Smooth muscle cell (in vitro differentiated cells): Measurements from ENCODE around the gene APCDD1. TPM values are rescaled to one million over a fixed set of nuclear protein-coding genes. Genes with fewer than 3 reads are reported as not detected.

Source experiments
- DNase-seq: peaks from one replicate; lab custom pipeline; 2025; ENCODE audit not compliant: unreplicated experiment; lab: John Stamatoyannopoulos, UW
- H2AFZ ChIP-seq: fragments of 200-600 bp; sonication (generic); 2 replicates; pipeline ENCODE4 v1.6.0; 2016; ENCODE audit warnings: antibody characterized with exemption, low read depth, mild to moderate bottlenecking
- H3F3A ChIP-seq: fragments of 200-600 bp; sonication (generic); 2 replicates; pipeline ENCODE4 v1.6.0; 2017; ENCODE audit warnings: antibody characterized with exemption, low read depth
- H3K27ac ChIP-seq: fragments of 200-600 bp; sonication (generic); 2 replicates; pipeline ENCODE4 v1.5.1; 2016; ENCODE audit warnings: low read depth, mild to moderate bottlenecking
- H3K27me3 ChIP-seq: fragments of 200-600 bp; sonication (generic); 2 replicates; pipeline ENCODE4 v1.6.1; 2016; ENCODE audit warnings: low read depth, mild to moderate bottlenecking
- H3K36me3 ChIP-seq: fragments of 200-600 bp; sonication (generic); 2 replicates; pipeline ENCODE4 v1.5.1; 2016; ENCODE audit warnings: low read depth
- H3K4me1 ChIP-seq: fragments of 200-600 bp; sonication (generic); 2 replicates; pipeline ENCODE4 v1.5.1; 2016; ENCODE audit warnings: low read depth
- H3K4me2 ChIP-seq: fragments of 200-600 bp; sonication (generic); 2 replicates; pipeline ENCODE4 v1.6.0; 2016; ENCODE audit warnings: mild to moderate bottlenecking
- H3K4me3 ChIP-seq: fragments of 200-600 bp; sonication (generic); 2 replicates; pipeline ENCODE4 v1.5.1; 2016; ENCODE audit warnings: mild to moderate bottlenecking
- H3K79me2 ChIP-seq: fragments of 200-600 bp; sonication (generic); 2 replicates; pipeline ENCODE4 v1.6.0; 2016; ENCODE audit warnings: low read depth, mild to moderate bottlenecking
- H3K9ac ChIP-seq: fragments of 200-600 bp; sonication (generic); 2 replicates; pipeline ENCODE4 v1.6.0; 2016; ENCODE audit warnings: low read depth
- H3K9me3 ChIP-seq: fragments of 200-600 bp; sonication (generic); replicated peaks from 2 replicates; pipeline ENCODE4 v1.5.1; 2016; ENCODE audit warnings: low read depth
- H4K20me1 ChIP-seq: fragments of 200-600 bp; sonication (generic); 2 replicates; pipeline ENCODE4 v1.6.0; 2016; ENCODE audit warnings: low read depth
- WGBS: methylation state at CpG from one replicate; pipeline ENCODE4 v1.1.7; 2016; ENCODE audit warnings: low lambda C conversion rate; 5-methylcytosine and 5-hydroxymethylcytosine counted together
- polyA plus RNA-seq: library from polyadenylated mRNA; unstranded; fragments of >200 nt; fragmentation: Nextera tagmentation; extraction: Ambion mirVana; gene quantifications from 2 replicates; pipeline ENCODE4 v1.2.1, GENCODE V29; 2016
- total RNA-seq: library from RNA; depleted of rRNA; stranded (reverse); fragments of >200 nt; gene quantifications from 2 replicates; pipeline ENCODE4 v1.2.3, GENCODE V29; 2014
- TF ChIP-seq, protein P1 (sequence below): fragments of 200-600 bp; sonication (generic); IDR thresholded peaks from 2 replicates; pipeline ENCODE4 v1.5.1; 2017; ENCODE audit warnings: borderline replicate concordance, mild to moderate bottlenecking, antibody characterized with exemption; ENCODE audit not compliant: insufficient read depth, poor library complexity, severe bottlenecking

Gene APCDD1
- total and polyA plus RNA-seq, 2 experiments from 2014 or later: 17.3 to 23.1 TPM

DNA sequence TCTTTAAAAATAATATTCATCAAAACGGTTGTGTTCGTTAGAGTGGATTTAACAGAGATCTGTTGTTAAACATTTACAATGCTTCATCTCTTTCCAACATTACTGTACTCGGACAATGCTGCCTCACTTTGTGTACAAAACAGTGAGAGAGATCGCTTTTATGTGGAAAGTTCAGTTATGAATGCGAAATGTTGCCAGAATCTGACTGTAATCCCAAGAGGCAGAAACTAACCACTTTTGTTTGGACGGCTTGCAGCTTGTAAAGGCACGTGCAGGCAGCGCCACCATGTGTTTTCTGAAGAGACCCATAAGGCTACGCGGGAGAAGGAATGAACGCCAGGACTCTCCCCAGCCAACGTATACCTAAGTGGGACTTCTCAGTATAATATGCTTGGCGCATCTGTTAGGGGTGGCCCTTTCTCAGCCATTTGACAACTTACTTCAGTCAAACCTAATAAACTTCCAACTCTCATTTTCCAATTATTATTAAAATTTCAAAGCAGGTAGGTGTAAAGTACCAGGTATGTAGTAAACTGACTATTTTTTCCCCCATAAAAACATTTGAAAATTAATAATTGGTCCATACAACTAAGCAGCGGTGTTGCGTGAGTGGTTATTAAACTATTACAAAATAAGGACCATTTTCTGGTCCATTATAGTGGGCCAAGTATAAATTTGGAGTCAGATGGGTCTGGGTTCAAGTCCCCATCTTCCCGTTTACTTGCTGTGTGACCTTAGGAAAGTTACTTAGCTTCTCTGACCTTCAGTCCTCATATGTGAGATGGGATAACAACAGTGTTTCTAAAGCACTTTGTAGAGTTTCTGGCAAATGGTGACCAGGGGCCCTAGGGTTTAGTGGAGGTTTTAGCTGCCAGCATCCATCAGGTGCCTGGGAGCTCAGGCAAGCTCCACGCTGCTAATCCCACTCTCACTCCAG, 65.8 kb downstream of the APCDD1 start:
- Histone ChIP-seq H3K9ac (no peak overlapping the region), H3K4me3 (no peak overlapping the region), H3K36me3 (no peaks in the 10 kb centered on the region), H3K4me2 (peak overlapping the region; percentile 76), H3K4me1 (no peaks in the 10 kb centered on the region), H3K27me3 (no peaks in the 10 kb centered on the region), H2AFZ (no peak overlapping the region), H3F3A (peaks cover 3% of the 10 kb centered on the region), H3K79me2 (no peaks in the 10 kb centered on the region), H3K27ac (peak overlapping the region; percentile 1), H3K9me3 (no peaks in the 10 kb centered on the region), H4K20me1 (no peaks in the 10 kb centered on the region)
- DNase-seq: peak; percentile 8
- TF ChIP-seq, protein P1, sequence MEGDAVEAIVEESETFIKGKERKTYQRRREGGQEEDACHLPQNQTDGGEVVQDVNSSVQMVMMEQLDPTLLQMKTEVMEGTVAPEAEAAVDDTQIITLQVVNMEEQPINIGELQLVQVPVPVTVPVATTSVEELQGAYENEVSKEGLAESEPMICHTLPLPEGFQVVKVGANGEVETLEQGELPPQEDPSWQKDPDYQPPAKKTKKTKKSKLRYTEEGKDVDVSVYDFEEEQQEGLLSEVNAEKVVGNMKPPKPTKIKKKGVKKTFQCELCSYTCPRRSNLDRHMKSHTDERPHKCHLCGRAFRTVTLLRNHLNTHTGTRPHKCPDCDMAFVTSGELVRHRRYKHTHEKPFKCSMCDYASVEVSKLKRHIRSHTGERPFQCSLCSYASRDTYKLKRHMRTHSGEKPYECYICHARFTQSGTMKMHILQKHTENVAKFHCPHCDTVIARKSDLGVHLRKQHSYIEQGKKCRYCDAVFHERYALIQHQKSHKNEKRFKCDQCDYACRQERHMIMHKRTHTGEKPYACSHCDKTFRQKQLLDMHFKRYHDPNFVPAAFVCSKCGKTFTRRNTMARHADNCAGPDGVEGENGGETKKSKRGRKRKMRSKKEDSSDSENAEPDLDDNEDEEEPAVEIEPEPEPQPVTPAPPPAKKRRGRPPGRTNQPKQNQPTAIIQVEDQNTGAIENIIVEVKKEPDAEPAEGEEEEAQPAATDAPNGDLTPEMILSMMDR: peak; percentile 78
- 26% methylated on average over 17 of the region's 17 CpGs for whole genome bisulfite sequencing

DNA sequence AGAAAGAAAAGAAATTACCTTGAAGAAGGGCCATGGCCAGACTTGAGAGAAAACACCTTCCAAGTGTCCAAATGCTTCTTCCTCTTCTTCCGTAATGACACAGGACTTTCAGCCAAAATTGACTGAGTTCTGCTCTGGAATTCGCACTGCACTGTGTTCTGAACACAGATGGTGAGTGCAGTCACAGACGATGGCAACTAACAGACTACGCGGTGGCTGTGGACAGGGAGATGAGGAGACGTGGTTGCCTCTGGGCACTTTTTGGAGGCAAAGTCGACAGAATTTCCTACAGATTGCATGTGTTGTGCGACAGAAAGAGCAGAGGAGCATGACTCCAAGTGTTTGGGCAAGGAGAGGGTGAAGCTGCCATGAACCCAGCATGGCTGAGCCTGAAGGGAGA, 67.1 kb downstream of the APCDD1 start:
- 85% methylated on average over 8 of the region's 8 CpGs for WGBS

DNA sequence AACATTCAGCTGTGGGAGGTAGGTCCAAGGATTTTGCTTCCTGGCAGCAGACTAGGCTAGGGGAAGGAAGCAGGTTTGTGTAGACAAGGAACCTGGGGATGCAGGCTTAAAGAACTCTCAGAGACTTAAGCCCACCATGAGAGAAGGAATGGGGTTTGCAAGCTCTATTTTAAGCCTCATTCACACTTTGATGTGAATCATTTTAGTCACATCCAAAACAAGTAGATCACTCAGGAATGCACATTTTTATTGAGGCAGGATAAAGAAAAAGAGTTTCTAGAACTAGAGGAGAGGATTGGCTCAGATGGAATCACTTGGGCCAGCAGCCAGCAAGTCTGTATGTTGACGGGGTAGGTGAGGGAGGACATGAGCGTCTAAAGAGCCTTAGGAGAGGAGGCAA, 68.1 kb downstream of the APCDD1 start:
- Histone ChIP-seq H3F3A (peaks cover 3% of the 10 kb centered on the region), H3K9me3 (no peaks in the 10 kb centered on the region), H3K36me3 (no peaks in the 10 kb centered on the region), H3K4me1 (no peaks in the 10 kb centered on the region), H2AFZ (no peak overlapping the region), H3K4me2 (no peak overlapping the region), H3K4me3 (no peak overlapping the region), H3K27me3 (no peaks in the 10 kb centered on the region), H3K27ac (no peak overlapping the region), H4K20me1 (peaks cover 13% of the 10 kb centered on the region), H3K9ac (no peak overlapping the region), H3K79me2 (peaks cover 18% of the 10 kb centered on the region)
- 87% methylated on average over 2 of the region's 2 CpGs for WGBS
- no peak for DNase-seq
- TF ChIP-seq, protein P1: no peak

More for the DNA sequence above, 67.1 kb downstream of the APCDD1 start:
- Histone ChIP-seq H3K4me1 (no peaks in the 10 kb centered on the region), H3K36me3 (no peaks in the 10 kb centered on the region), H4K20me1 (peaks cover 3% of the 10 kb centered on the region), H3K4me2 (no peak overlapping the region), H3K79me2 (peaks cover 8% of the 10 kb centered on the region), H3F3A (peaks cover 3% of the 10 kb centered on the region), H3K9ac (no peak overlapping the region), H2AFZ (no peak overlapping the region), H3K4me3 (no peak overlapping the region), H3K9me3 (no peaks in the 10 kb centered on the region), H3K27me3 (no peaks in the 10 kb centered on the region), H3K27ac (no peak overlapping the region)
- TF ChIP-seq, protein P1: no peak
- DNase-seq: no peak
